Endothelial cell of umbilical vein (primary cell): Measurements from ENCODE around the gene GNAL. TPM values are rescaled to one million over a fixed set of nuclear protein-coding genes. Genes with fewer than 3 reads are reported as not detected.

Source experiments
- BruUV-seq: library from RNA; stranded (reverse); fragments of 400-500 nt; replicated peaks from 2 replicates; lab custom pipeline; 2021; lab: Mats Ljungman, UMichigan
- CTCF ChIA-PET: fragments of 300-600, 350-600 bp; sonication (Branson Sonifier 250); formaldehyde crosslinking; loops from one replicate; lab custom pipeline; 2021; ENCODE audit warnings: antibody characterized with exemption, inconsistent platforms; lab: Charles Lee
- POLR2A ChIA-PET: fragments of 300-600, 350-600 bp; sonication (Branson Sonifier 250); formaldehyde crosslinking; loops from one replicate; lab custom pipeline; 2021; ENCODE audit warnings: antibody characterized with exemption, inconsistent platforms; lab: Charles Lee
- DNase-seq: peaks from one replicate; pipeline ENCODE4 v3.0.0-alpha.2; 2011; ENCODE audit warnings: low read depth, low spot score
- FAIRE-seq: peaks from 2 replicates; lab custom pipeline; 2011; peaks lifted over from hg19 to GRCh38; lab: Jason Lieb, UNC
- H2AFZ ChIP-seq: 2 replicates; pipeline ENCODE4 v1.6.0; 2012; ENCODE audit warnings: low read depth, low read length, control low read depth, inconsistent platforms
- H3K27ac ChIP-seq: 2 replicates; pipeline ENCODE4 v1.5.1; 2011; ENCODE audit warnings: low read depth, mild to moderate bottlenecking, control low read depth, low read length, moderate library complexity; ENCODE audit not compliant: insufficient read depth
- H3K27me3 ChIP-seq, 2 experiments: 2 replicates each; pipeline versions ENCODE4 v1.6.0 to v1.6.1; 2011; ENCODE audit warnings: low read length in 2 of 2, mixed read lengths in 1 of 2; ENCODE audit not compliant: control insufficient read depth in 2 of 2, insufficient read depth in 2 of 2
- H3K36me3 ChIP-seq, 2 experiments: 2 replicates in 1 of 2; 3 replicates in 1 of 2; pipeline ENCODE4 v1.5.1; 2011; ENCODE audit warnings: low read length in 2 of 2, mild to moderate bottlenecking in 1 of 2, moderate library complexity in 1 of 2; ENCODE audit not compliant: control insufficient read depth in 2 of 2, insufficient read depth in 2 of 2; ENCODE audit errors: extremely low read depth in 1 of 2
- H3K4me1 ChIP-seq: 3 replicates; pipeline ENCODE4 v1.5.1; 2011; ENCODE audit warnings: mild to moderate bottlenecking, low read length; ENCODE audit not compliant: control insufficient read depth, insufficient read depth; ENCODE audit errors: extremely low read depth
- H3K4me2 ChIP-seq: 2 replicates; pipeline ENCODE4 v1.6.1; 2011; ENCODE audit warnings: low read length, control low read depth, mixed read lengths; ENCODE audit not compliant: insufficient read depth
- H3K4me3 ChIP-seq, 3 experiments: fragments of 200-600 bp in 1 of 3; sonication (generic), shearing (Covaris generic) in 1 of 3; replicated peaks in 1 of 3; 2 replicates each; pipeline ENCODE4 v1.5.1; 2011 to 2016; ENCODE audit warnings: control low read depth in 3 of 3, low read length in 3 of 3, mild to moderate bottlenecking in 2 of 3, inconsistent platforms in 1 of 3, low read depth in 1 of 3, moderate library complexity in 1 of 3; ENCODE audit not compliant: insufficient read depth in 1 of 3
- H3K79me2 ChIP-seq: 2 replicates; pipeline ENCODE4 v1.6.0; 2012; ENCODE audit warnings: low read length, inconsistent platforms; ENCODE audit not compliant: control insufficient read depth, insufficient read depth
- H3K9ac ChIP-seq: replicated peaks from 2 replicates; pipeline ENCODE3; 2011; ENCODE audit warnings: low read length, control low read depth; ENCODE audit not compliant: insufficient read depth; ENCODE audit errors: extremely low read depth
- H3K9me1 ChIP-seq: replicated peaks from 3 replicates; pipeline ENCODE4 v1.6.0; 2011; ENCODE audit warnings: mild to moderate bottlenecking, low read length; ENCODE audit not compliant: control insufficient read depth, insufficient read depth; ENCODE audit errors: extremely low read depth
- H3K9me3 ChIP-seq: replicated peaks from 2 replicates; pipeline ENCODE4 v1.5.1; 2012; ENCODE audit warnings: low read length, inconsistent platforms; ENCODE audit not compliant: control insufficient read depth, insufficient read depth
- H4K20me1 ChIP-seq: replicated peaks from 2 replicates; pipeline ENCODE3; 2011; ENCODE audit warnings: mild to moderate bottlenecking, low read length; ENCODE audit not compliant: control insufficient read depth, insufficient read depth; ENCODE audit errors: extremely low read depth
- EZH2 ChIP-seq: IDR thresholded peaks from 2 replicates; pipeline ENCODE4 v1.6.1; 2012; ENCODE audit warnings: borderline replicate concordance, low read depth, mild to moderate bottlenecking, moderate library complexity, low read length, inconsistent platforms; ENCODE audit not compliant: severe bottlenecking
- FOS ChIP-seq: IDR thresholded peaks from 2 replicates; pipeline ENCODE4 v1.6.1; 2011; ENCODE audit warnings: mild to moderate bottlenecking, low read length, moderate library complexity, borderline replicate concordance; ENCODE audit not compliant: insufficient read depth
- GATA2 ChIP-seq: IDR thresholded peaks from 2 replicates; pipeline ENCODE4 v1.7.0; 2011; ENCODE audit warnings: low read depth, mild to moderate bottlenecking, moderate library complexity, mixed read lengths, low read length; ENCODE audit not compliant: insufficient read length, insufficient read depth
- JUN ChIP-seq: IDR thresholded peaks from 2 replicates; pipeline ENCODE4 v1.6.1; 2011; ENCODE audit warnings: borderline replicate concordance, low read depth; ENCODE audit not compliant: insufficient read length, insufficient read depth
- MYC ChIP-seq: IDR thresholded peaks from one replicate; pipeline ENCODE4 v1.6.1; 2011; ENCODE audit warnings: mild to moderate bottlenecking, low read depth, low read length
- POLR2A ChIP-seq: IDR thresholded peaks from 2 replicates; pipeline ENCODE4 v1.6.1; 2012; ENCODE audit warnings: low read depth, mild to moderate bottlenecking, control low read depth, low read length
- POLR2AphosphoS5 ChIP-seq: IDR thresholded peaks from 2 replicates; pipeline ENCODE4 v1.6.1; 2012; ENCODE audit warnings: low read depth, mild to moderate bottlenecking, control low read depth, low read length, moderate library complexity; ENCODE audit not compliant: insufficient read depth
- dilution Hi-C: fragments of 300-500 bp; cut with MboI; formaldehyde crosslinking; loops from one replicate; pipeline ENCODE4 v1.15.0; 2019; ENCODE audit warnings: low sequenced_read_pairs; ENCODE audit not compliant: extremely low pct_ligation_motif_present
- intact Hi-C: fragments of 100-400 bp; cut with micrococcal nuclease; formaldehyde crosslinking; loops from one replicate; pipeline ENCODE4 v1.10.0; 2022
- polyA plus RNA-seq, 4 experiments: library from polyadenylated mRNA; depleted of rRNA in 3 of 4; stranded (reverse) in 3 of 4; unstranded in 1 of 4; fragments of >200 nt; gene quantifications; 2 replicates each; pipeline versions ENCODE4 v1.2.1 to v1.2.3, GENCODE V29; 2011 to 2012; ENCODE audit warnings: missing spikeins in 1 of 4
- total RNA-seq: library from RNA; stranded (reverse); gene quantifications from 2 replicates; pipeline ENCODE4 v1.2.3, GENCODE V29; 2021
- TF ChIP-seq, protein P1 (sequence below), 2 donors: IDR thresholded peaks; 1 replicate in 1 of 2; 2 replicates in 1 of 2; pipeline ENCODE4 v1.5.1; 2011; ENCODE audit warnings: low read length in 2 of 2, mild to moderate bottlenecking in 2 of 2, moderate library complexity in 2 of 2, control low read depth in 1 of 2, inconsistent platforms in 1 of 2, low read depth in 1 of 2; ENCODE audit not compliant: insufficient read depth in 1 of 2; ENCODE audit errors: extremely low read depth in 1 of 2
- TF ChIP-seq, protein P2 (sequence below): IDR thresholded peaks from 2 replicates; pipeline ENCODE4 v1.6.1; 2011; ENCODE audit not compliant: insufficient read depth, insufficient read length

Gene GNAL
- total and polyA plus RNA-seq, 2 donors (not counting 3 experiments of a cell fraction or from before 2014, with no cell fraction given): 0.07 to 0.73 TPM

DNA sequence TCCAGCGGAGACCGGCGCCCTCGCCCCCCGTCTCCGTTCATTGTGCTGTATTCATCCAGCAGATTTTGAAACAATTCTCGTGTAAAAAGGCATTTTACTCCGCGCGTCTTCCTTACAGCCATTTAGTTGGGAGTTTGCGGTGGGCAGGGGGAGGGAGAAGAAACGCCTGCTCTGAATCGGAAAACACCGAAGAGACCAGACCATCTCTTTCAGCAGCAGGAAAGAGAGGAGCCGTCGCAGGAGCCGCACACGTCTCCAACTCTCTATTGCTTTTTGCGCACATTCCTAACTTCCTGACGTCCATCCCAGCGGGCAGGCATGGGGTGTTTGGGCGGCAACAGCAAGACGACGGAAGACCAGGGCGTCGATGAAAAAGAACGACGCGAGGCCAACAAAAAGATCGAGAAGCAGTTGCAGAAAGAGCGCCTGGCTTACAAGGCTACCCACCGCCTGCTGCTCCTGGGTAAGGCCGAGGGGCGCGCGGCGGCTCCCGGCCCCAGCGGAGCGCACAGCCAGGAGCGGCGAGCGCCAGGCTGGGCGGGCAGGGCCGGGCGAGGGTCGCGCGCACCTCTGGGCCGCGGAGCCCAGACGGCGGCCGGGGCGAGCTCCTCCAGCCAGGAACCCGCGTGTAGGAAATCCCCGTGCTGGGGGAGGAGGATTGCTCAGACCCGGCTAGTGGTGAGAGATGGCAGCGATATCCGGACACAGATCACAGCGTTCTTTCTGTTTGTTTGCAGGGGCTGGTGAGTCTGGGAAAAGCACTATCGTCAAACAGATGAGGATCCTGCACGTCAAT lies 63.2 kb downstream of the GNAL start:
- no peak for FAIRE-seq

DNA sequence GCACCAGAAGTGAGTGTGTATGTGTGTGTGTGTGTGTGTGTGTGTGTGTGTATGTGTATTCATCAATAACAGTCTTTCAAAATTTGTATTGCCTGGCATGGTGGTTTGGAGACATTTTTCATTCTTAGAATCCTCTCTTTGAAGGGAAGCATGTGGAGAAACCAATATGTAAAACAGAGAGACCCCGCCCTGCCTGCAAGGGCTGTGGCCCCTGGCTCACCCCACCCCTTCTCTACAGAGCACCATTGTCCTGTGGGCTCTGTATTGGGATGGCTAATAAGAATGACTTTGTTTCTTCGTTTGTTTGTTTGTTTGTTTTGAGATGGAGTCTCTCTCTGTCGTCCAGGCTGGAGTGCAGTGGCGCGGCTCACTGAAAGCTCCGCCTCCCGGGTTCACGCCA lies 65.9 kb downstream of the GNAL start:
- intact Hi-C loops: no loop called here
- H2AFZ ChIP-seq: no peak overlapping the region
- CTCF ChIA-PET: no interaction called here
- H4K20me1 ChIP-seq: no peaks in the 10 kb centered on the region
- TF ChIP-seq, protein P1, sequence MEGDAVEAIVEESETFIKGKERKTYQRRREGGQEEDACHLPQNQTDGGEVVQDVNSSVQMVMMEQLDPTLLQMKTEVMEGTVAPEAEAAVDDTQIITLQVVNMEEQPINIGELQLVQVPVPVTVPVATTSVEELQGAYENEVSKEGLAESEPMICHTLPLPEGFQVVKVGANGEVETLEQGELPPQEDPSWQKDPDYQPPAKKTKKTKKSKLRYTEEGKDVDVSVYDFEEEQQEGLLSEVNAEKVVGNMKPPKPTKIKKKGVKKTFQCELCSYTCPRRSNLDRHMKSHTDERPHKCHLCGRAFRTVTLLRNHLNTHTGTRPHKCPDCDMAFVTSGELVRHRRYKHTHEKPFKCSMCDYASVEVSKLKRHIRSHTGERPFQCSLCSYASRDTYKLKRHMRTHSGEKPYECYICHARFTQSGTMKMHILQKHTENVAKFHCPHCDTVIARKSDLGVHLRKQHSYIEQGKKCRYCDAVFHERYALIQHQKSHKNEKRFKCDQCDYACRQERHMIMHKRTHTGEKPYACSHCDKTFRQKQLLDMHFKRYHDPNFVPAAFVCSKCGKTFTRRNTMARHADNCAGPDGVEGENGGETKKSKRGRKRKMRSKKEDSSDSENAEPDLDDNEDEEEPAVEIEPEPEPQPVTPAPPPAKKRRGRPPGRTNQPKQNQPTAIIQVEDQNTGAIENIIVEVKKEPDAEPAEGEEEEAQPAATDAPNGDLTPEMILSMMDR (IDR thresholded peaks at IDR 0.05; ENCODE audit: extremely low read depth in 1 of 2, insufficient read depth in 1 of 2, low read depth in 1 of 2, low read length in 2 of 2): no peak
- no peak for TF ChIP-seq FOS
- no peak for TF ChIP-seq POLR2AphosphoS5
- no peak for TF ChIP-seq GATA2
- TF ChIP-seq, protein P2, sequence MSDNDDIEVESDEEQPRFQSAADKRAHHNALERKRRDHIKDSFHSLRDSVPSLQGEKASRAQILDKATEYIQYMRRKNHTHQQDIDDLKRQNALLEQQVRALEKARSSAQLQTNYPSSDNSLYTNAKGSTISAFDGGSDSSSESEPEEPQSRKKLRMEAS: no peak
- no peak for TF ChIP-seq MYC
- TF ChIP-seq EZH2: no peak
- no peak for TF ChIP-seq JUN
- no peak for TF ChIP-seq POLR2A
- dilution Hi-C loops: no loop called here
- H3K4me1 ChIP-seq: no peaks in the 10 kb centered on the region
- FAIRE-seq: no peak
- no peaks in the 10 kb centered on the region for H3K9me3 ChIP-seq
- no peak for DNase-seq
- H3K9me1 ChIP-seq: no peaks in the 10 kb centered on the region
- BruUV-seq: no TSS peak
- POLR2A ChIA-PET: no interaction called here
- H3K27me3 ChIP-seq: peaks cover 13 to 29% of the 10 kb centered on the region in 2 experiments
- H3K4me3 ChIP-seq: no peak overlapping the region
- no peak overlapping the region for H3K9ac ChIP-seq
- no peak overlapping the region for H3K27ac ChIP-seq
- no peak overlapping the region for H3K4me2 ChIP-seq
- no peaks in the 10 kb centered on the region for H3K36me3 ChIP-seq
- no peaks in the 10 kb centered on the region for H3K79me2 ChIP-seq

More for the DNA sequence above, 63.2 kb downstream of the GNAL start:
- POLR2A ChIA-PET: no interaction called here
- H3K9me3 ChIP-seq: no peaks in the 10 kb centered on the region
- TF ChIP-seq MYC (no peak), EZH2 (peak; percentile 65)
- CTCF ChIA-PET: interaction anchor here (1.7 kb wide), 1 partner anchor 19 kb away, joined by 6 read pairs; no protein-coding TSS in a partner anchor
- no peak overlapping the region for H2AFZ ChIP-seq
- no peak overlapping the region for H3K4me3 ChIP-seq
- H3K27me3 ChIP-seq: peaks cover 12 to 35% of the 10 kb centered on the region in 2 experiments
- no peak for DNase-seq
- no peaks in the 10 kb centered on the region for H3K36me3 ChIP-seq
- H3K79me2 ChIP-seq: no peaks in the 10 kb centered on the region
- dilution Hi-C loops (no loop called here), intact Hi-C loops (no loop called here)
- H3K27ac ChIP-seq: no peak overlapping the region
- no peaks in the 10 kb centered on the region for H4K20me1 ChIP-seq
- no peaks in the 10 kb centered on the region for H3K9me1 ChIP-seq
- no peak overlapping the region for H3K9ac ChIP-seq
- no peak overlapping the region for H3K4me2 ChIP-seq
- no peaks in the 10 kb centered on the region for H3K4me1 ChIP-seq
- BruUV-seq: no TSS peak
